Osteocyte (in vitro differentiated cells): Measurements from ENCODE around the gene ALDH3B2. TPM values are rescaled to one million over a fixed set of nuclear protein-coding genes. Genes with fewer than 3 reads are reported as not detected.
"Not testable (repeated sequence)": the region's sequence is repeated elsewhere in the genome, so short reads cannot be mapped to it uniquely, and the experiment has no call there.

Experiments used
- DNase-seq: peaks from one replicate; pipeline ENCODE4 v3.0.0; 2021; ENCODE audit warnings: mixed read lengths; ENCODE audit not compliant: unreplicated experiment; ENCODE audit errors: extremely low spot score
- H3K27ac Mint-ChIP-seq: one replicate; pipeline ENCODE4 v1.8.0; 2021; ENCODE audit warnings: mild to moderate bottlenecking, mixed read lengths; ENCODE audit not compliant: unreplicated experiment
- H3K27me3 Mint-ChIP-seq: one replicate; pipeline ENCODE4 v1.8.0; 2021; ENCODE audit warnings: mixed read lengths; ENCODE audit not compliant: unreplicated experiment
- H3K36me3 Mint-ChIP-seq: one replicate; pipeline ENCODE4 v1.8.0; 2021; ENCODE audit warnings: mixed read lengths; ENCODE audit not compliant: unreplicated experiment
- H3K4me1 Mint-ChIP-seq: one replicate; pipeline ENCODE4 v1.8.0; 2021; ENCODE audit warnings: mixed read lengths; ENCODE audit not compliant: unreplicated experiment
- H3K4me3 Mint-ChIP-seq: one replicate; pipeline ENCODE4 v1.8.0; 2021; ENCODE audit warnings: mild to moderate bottlenecking, moderate library complexity, mixed read lengths; ENCODE audit not compliant: unreplicated experiment
- H3K9me3 Mint-ChIP-seq: one replicate; pipeline ENCODE4 v1.8.0; 2021; ENCODE audit warnings: mixed read lengths; ENCODE audit not compliant: unreplicated experiment
- total RNA-seq: library from RNA; stranded (reverse); gene quantifications from 2 replicates; pipeline ENCODE4 v1.2.1, GENCODE V29; 2021
- TF ChIP-seq, protein P1 (sequence below): fragments of 200-600 bp; sonication (generic); IDR thresholded peaks from 2 replicates; pipeline ENCODE4 v1.5.0; 2021; ENCODE audit warnings: antibody characterized with exemption, mild to moderate bottlenecking, moderate library complexity

ALDH3B2 gene
- total RNA-seq, 1 donor from 2014 or later = not detected

GRCh38 chr11:67628710-67629385 is 45.6 kb downstream of the ALDH3B2 start:
- Mint-ChIP-seq H3K27ac (no peak overlapping the region), H3K27me3 (no peaks in the 10 kb centered on the region), H3K4me3 (peak overlapping the region; percentile 60), H3K4me1 (peaks cover 6% of the 10 kb centered on the region), H3K36me3 (no peaks in the 10 kb centered on the region), H3K9me3 (no peaks in the 10 kb centered on the region)
- DNase-seq = no peak
- TF ChIP-seq, protein P1, sequence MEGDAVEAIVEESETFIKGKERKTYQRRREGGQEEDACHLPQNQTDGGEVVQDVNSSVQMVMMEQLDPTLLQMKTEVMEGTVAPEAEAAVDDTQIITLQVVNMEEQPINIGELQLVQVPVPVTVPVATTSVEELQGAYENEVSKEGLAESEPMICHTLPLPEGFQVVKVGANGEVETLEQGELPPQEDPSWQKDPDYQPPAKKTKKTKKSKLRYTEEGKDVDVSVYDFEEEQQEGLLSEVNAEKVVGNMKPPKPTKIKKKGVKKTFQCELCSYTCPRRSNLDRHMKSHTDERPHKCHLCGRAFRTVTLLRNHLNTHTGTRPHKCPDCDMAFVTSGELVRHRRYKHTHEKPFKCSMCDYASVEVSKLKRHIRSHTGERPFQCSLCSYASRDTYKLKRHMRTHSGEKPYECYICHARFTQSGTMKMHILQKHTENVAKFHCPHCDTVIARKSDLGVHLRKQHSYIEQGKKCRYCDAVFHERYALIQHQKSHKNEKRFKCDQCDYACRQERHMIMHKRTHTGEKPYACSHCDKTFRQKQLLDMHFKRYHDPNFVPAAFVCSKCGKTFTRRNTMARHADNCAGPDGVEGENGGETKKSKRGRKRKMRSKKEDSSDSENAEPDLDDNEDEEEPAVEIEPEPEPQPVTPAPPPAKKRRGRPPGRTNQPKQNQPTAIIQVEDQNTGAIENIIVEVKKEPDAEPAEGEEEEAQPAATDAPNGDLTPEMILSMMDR = no peak

DNA sequence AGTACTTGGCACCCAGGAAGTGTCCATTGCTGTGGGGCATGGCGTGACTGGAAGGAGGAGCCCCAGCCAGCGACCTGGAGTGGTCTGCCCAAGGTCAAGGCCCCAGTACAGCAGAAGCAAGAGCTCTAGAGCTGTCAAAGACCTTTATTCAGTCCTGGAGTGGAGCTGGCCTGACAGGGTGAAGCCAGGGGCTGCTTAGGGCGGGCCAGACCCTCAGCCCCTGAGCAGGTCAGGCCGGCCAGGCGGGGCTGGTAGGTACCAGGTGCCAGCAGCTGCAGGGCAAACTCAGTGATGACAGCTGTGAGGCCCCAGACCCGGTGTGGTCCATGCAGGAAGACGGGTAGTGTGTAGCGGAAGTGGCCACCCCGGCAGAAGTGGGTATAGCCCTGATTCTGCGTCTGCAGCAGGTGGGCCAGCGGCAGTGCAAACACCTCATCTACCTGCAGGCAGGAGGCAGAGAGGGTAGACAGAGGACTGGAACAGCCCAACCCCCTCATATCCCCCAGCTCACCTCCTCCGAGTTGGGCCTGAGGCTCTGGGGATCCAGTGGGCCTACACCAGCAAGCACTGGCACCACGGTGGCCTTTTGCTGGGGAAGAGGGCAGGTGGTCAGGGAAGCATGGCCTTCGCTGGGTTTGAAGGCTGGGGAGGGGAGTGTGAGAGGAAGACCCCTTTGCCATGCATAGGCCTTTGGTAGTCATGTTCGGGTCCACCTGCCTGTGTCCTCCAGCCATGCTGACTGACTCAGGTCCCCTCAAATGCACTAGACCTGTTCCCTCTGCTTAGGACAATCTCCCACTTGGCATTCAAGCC is 46.4 kb downstream of the ALDH3B2 start:
- DNase-seq = peak; percentile 67
- TF ChIP-seq, protein P1 = no peak
- no peak overlapping the region for H3K27ac Mint-ChIP-seq
- peaks cover 6% of the 10 kb centered on the region for H3K4me1 Mint-ChIP-seq
- H3K27me3 Mint-ChIP-seq = no peaks in the 10 kb centered on the region
- no peaks in the 10 kb centered on the region for H3K9me3 Mint-ChIP-seq
- no peak overlapping the region for H3K4me3 Mint-ChIP-seq
- H3K36me3 Mint-ChIP-seq = no peaks in the 10 kb centered on the region

DNA sequence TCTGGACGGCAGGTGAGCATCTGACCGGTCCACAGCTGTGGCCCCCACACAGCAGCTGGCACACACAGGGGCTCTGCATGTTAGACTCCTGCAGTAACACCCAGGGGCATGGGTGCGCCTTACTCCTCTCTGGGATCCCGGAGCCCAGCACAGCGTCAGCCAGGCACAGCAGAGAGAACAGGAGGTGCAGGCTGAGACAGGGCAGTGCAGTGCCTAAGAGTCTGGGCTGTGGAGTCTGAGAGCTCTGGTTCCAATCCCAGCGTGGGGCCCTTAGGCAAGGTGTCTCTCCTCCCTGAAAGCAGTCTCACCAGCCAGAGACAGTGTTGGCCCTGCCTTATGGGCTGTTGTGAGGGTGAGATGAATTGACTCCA is 47.0 kb downstream of the ALDH3B2 start:
- Mint-ChIP-seq H3K27me3 (no peaks in the 10 kb centered on the region), H3K4me1 (peaks cover 6% of the 10 kb centered on the region), H3K36me3 (no peaks in the 10 kb centered on the region), H3K9me3 (no peaks in the 10 kb centered on the region), H3K27ac (no peak overlapping the region), H3K4me3 (no peak overlapping the region)
- TF ChIP-seq, protein P1 = no peak
- no peak for DNase-seq

DNA sequence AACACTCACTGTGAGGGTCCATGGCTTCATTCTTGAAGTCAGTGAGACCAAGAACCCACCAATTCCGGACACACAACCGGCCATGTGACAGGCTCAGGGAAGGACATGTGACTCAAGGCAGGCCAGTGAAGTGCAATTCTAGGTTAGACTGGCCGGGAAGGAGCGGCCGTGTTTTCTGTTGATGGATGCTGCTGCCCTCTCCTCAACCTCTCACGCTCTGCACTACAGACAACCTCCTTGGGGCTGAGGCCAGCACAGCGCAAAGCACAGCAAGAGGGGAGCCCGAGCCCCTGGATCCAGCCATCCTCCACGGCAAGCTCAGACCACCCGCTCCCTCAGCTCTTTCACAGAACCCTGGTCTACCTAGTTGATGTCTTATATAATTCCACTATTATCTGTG is 47.5 kb downstream of the ALDH3B2 start:
- Mint-ChIP-seq H3K27me3 (no peaks in the 10 kb centered on the region), H3K4me3 (no peak overlapping the region), H3K4me1 (peaks cover 6% of the 10 kb centered on the region), H3K36me3 (no peaks in the 10 kb centered on the region), H3K27ac (no peak overlapping the region), H3K9me3 (no peaks in the 10 kb centered on the region)
- TF ChIP-seq, protein P1 = no peak
- DNase-seq = no peak

DNA sequence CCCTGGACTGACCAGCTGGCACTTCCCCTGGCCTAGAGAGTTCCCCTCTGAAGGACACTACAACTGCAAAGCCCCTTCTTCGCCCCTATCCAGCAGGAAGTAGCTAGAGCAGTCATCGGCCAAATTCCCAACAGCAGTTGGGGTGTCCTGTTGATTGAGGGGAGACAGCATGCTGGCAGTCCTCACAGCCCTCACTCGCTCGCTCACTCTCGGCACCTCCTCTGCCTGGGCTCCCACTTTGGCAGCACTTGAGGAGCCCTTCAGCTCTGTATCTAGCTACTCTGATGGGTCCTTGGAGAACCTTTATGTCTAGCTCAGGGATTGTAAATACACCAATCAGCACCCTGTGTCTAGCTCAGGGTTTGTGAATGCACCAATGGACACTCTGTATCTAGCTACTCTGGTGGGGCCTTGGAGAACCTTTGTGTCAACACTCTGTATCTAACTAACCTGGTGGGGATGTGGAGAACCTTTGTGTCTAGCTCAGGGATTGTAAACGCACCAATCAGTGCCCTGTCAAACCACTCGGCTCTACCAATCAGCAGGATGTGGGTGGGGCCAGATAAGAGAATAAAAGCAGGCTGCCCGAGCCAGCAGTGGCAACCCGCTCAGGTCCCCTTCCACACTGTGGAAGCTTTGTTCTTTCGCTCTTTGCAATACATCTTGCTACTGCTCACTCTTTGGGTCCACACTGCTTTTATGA is 48.1 kb downstream of the ALDH3B2 start:
- not testable (repeated sequence) for H3K4me1 Mint-ChIP-seq, H3K27ac Mint-ChIP-seq, H3K4me3 Mint-ChIP-seq, H3K9me3 Mint-ChIP-seq, H3K36me3 Mint-ChIP-seq, H3K27me3 Mint-ChIP-seq, DNase-seq

DNA sequence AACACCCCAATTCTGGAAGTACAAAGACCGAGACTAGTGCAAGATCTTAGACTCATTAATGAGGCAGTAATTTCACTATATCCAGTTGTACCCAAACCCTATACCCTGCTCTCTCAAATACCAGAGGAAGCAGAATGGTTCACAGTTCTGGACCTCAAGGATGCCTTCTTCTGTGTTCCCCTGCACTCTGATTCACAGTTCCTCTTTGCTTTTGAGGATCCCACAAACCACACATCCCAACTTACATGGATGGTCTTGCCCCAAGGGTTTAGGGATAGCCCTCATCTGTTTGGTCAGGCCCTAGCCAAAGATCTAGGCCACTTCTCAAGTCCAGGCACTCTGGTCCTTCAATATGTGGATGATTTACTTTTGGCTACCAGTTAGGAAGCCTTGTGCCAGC is 50.6 kb downstream of the ALDH3B2 start:
- peaks cover 12% of the 10 kb centered on the region for H3K4me1 Mint-ChIP-seq
- not testable (repeated sequence) for H3K4me3 Mint-ChIP-seq, H3K27me3 Mint-ChIP-seq, H3K27ac Mint-ChIP-seq, DNase-seq, H3K36me3 Mint-ChIP-seq, H3K9me3 Mint-ChIP-seq

- H3K9me3 Mint-ChIP-seq, DNase-seq, H3K27ac Mint-ChIP-seq, H3K36me3 Mint-ChIP-seq, H3K27me3 Mint-ChIP-seq, H3K4me3 Mint-ChIP-seq: not testable (repeated sequence)
- peaks cover 12% of the 10 kb centered on the region for H3K4me1 Mint-ChIP-seq
Observed at GRCh38 chr11:67622905-67623304, 51.5 kb downstream of the ALDH3B2 start.

GRCh38 chr11:67621928-67622327 is 52.5 kb downstream of the ALDH3B2 start:
- not testable (repeated sequence) for H3K9me3 Mint-ChIP-seq, DNase-seq, H3K36me3 Mint-ChIP-seq, H3K27me3 Mint-ChIP-seq, H3K27ac Mint-ChIP-seq, H3K4me3 Mint-ChIP-seq
- peaks cover 12% of the 10 kb centered on the region for H3K4me1 Mint-ChIP-seq
